GM12878 (cell line): Measurements from ENCODE around the gene CC2D2B. TPM values are rescaled to one million over a fixed set of nuclear protein-coding genes. Genes with fewer than 3 reads are reported as not detected.

ENCODE experiments used
- ATF7 ChIP-seq: fragments of 450-650 bp; IDR thresholded peaks from 2 replicates; pipeline ENCODE4 v1.6.1; 2016; ENCODE audit warnings: low read depth, mild to moderate bottlenecking
- BCL11A ChIP-seq: IDR thresholded peaks from 2 replicates; pipeline ENCODE4 v1.6.1; 2011; ENCODE audit warnings: low read depth, low read length
- BMI1 ChIP-seq: fragments of 450-650 bp; IDR thresholded peaks from 2 replicates; pipeline ENCODE4 v1.6.1; 2016; ENCODE audit warnings: mild to moderate bottlenecking, moderate library complexity, borderline replicate concordance
- BRCA1 ChIP-seq: IDR thresholded peaks from 2 replicates; pipeline ENCODE4 v1.6.1; 2011; ENCODE audit warnings: low read depth, low read length, improper control_type of control experiment
- CTCF ChIP-seq, 3 experiments: IDR thresholded peaks in 2 of 3; conservative IDR thresholded peaks in 1 of 3; 2 replicates each; pipeline ENCODE4 v1.5.1; 2011; ENCODE audit warnings: low read depth in 3 of 3, low read length in 3 of 3, mild to moderate bottlenecking in 3 of 3, control low read depth in 2 of 3, moderate library complexity in 2 of 3, inconsistent platforms in 1 of 3, mixed read lengths in 1 of 3; ENCODE audit not compliant: control insufficient read depth in 2 of 3, insufficient read depth in 1 of 3; ENCODE audit errors: extremely low read depth in 1 of 3
- KDM1A ChIP-seq: fragments of 200-600 bp; sonication (generic); IDR thresholded peaks from 2 replicates; pipeline ENCODE4 v1.6.1; 2016; ENCODE audit warnings: borderline replicate concordance
- KLF5 ChIP-seq: fragments of 450-650 bp; IDR thresholded peaks from 2 replicates; pipeline ENCODE4 v1.6.1; 2014; ENCODE audit warnings: mild to moderate bottlenecking; ENCODE audit not compliant: partially characterized antibody
- MYB ChIP-seq: fragments of 150-350 bp; IDR thresholded peaks from 2 replicates; pipeline ENCODE4 v1.6.1; 2014; ENCODE audit warnings: mild to moderate bottlenecking, low read depth, low read length, borderline replicate concordance
- NR2C1 ChIP-seq: fragments of 450-650 bp; IDR thresholded peaks from 2 replicates; pipeline ENCODE4 v1.6.1; 2017; ENCODE audit warnings: antibody characterized with exemption, mild to moderate bottlenecking, moderate library complexity
- NRF1 ChIP-seq: conservative IDR thresholded peaks from 2 replicates; pipeline ENCODE4 v1.6.1; 2011; ENCODE audit warnings: mild to moderate bottlenecking, low read depth, low read length, improper control_type of control experiment
- RAD51 ChIP-seq: fragments of 450-650 bp; IDR thresholded peaks from 2 replicates; pipeline ENCODE4 v1.6.1; 2016; ENCODE audit warnings: moderate library complexity, mild to moderate bottlenecking, inconsistent platforms
- RB1 ChIP-seq: fragments of 450-650 bp; formaldehyde crosslinking; IDR thresholded peaks from 2 replicates; pipeline ENCODE4 v1.6.1; 2017; ENCODE audit warnings: mild to moderate bottlenecking, borderline replicate concordance
- SREBF1 ChIP-seq: IDR thresholded peaks from 2 replicates; pipeline ENCODE4 v1.6.1; 2012; ENCODE audit warnings: mild to moderate bottlenecking, low read length
- SREBF2 ChIP-seq: IDR thresholded peaks from 2 replicates; pipeline ENCODE4 v1.6.1; 2012; ENCODE audit warnings: mild to moderate bottlenecking, low read length
- SRF ChIP-seq, 2 experiments: IDR thresholded peaks; 2 replicates each; pipeline ENCODE4 v1.6.1; 2011; ENCODE audit warnings: low read depth in 2 of 2, low read length in 2 of 2, mild to moderate bottlenecking in 1 of 2, moderate library complexity in 1 of 2
- SUZ12 ChIP-seq: fragments of 200-600 bp; sonication (generic); IDR thresholded peaks from one replicate; pipeline ENCODE4 v1.6.1; 2018; ENCODE audit warnings: antibody characterized with exemption, mild to moderate bottlenecking; ENCODE audit not compliant: unreplicated experiment
- TAF1 ChIP-seq: IDR thresholded peaks from 2 replicates; pipeline ENCODE4 v1.6.1; 2011; ENCODE audit warnings: mild to moderate bottlenecking, low read depth, low read length, borderline replicate concordance
- ZNF384 ChIP-seq: IDR thresholded peaks from 2 replicates; pipeline ENCODE4 v1.6.1; 2012; ENCODE audit warnings: low read depth, mild to moderate bottlenecking, low read length, improper control_type of control experiment, borderline replicate concordance
- ZSCAN29 ChIP-seq: fragments of 450-650 bp; IDR thresholded peaks from 2 replicates; pipeline ENCODE4 v1.6.1; 2017; ENCODE audit warnings: mild to moderate bottlenecking, moderate library complexity
- ZZZ3 ChIP-seq: IDR thresholded peaks from 2 replicates; pipeline ENCODE4 v1.6.1; 2011; ENCODE audit warnings: low read depth; ENCODE audit not compliant: control insufficient read depth, insufficient read length
- polyA plus RNA-seq, 11 experiments: library from polyadenylated mRNA; depleted of rRNA in 4 of 11; unstranded in 6 of 11; stranded (reverse) in 5 of 11; fragments of >200 nt; fragmentation: Nextera tagmentation in 4 of 11; fragmentation: Illumina TruSeq in 1 of 11; extraction: Ambion mirVana in 4 of 11; extraction: Trizol in 1 of 11; gene quantifications; 1 replicate in 1 of 11; 2 replicates in 10 of 11; pipeline versions ENCODE4 v1.2.1 to v1.2.3, GENCODE V29; 2011 to 2016; ENCODE audit warnings: inconsistent platforms in 2 of 11, missing spikeins in 2 of 11, low read depth in 1 of 11
- total RNA-seq, 4 experiments: library from RNA; depleted of rRNA in 3 of 4; stranded (reverse); fragments of >200 nt in 3 of 4; fragmentation: Illumina TruSeq in 1 of 4; extraction: Trizol in 1 of 4; gene quantifications; 2 replicates each; pipeline versions ENCODE4 v1.2.1 to v1.2.3, GENCODE V29; 2013 to 2021
- TF ChIP-seq, protein P1 (sequence below): IDR thresholded peaks from 2 replicates; pipeline ENCODE4 v1.6.1; 2011; ENCODE audit warnings: low read depth, mild to moderate bottlenecking, low read length, moderate library complexity, borderline replicate concordance; ENCODE audit errors: extremely low read depth
- TF ChIP-seq, protein P2 (sequence below): fragments of 450-650 bp; IDR thresholded peaks from 2 replicates; pipeline ENCODE4 v1.6.1; 2017; ENCODE audit warnings: antibody characterized with exemption, mild to moderate bottlenecking, moderate library complexity
- TF ChIP-seq, protein P3 (sequence below): IDR thresholded peaks from 2 replicates; pipeline ENCODE4 v1.6.1; 2012; ENCODE audit warnings: mild to moderate bottlenecking, low read depth, low read length

Gene CC2D2B
- total and polyA plus RNA-seq, 10 of the 15 experiments (the other 5 are each of a cell fraction or from before 2014, with no cell fraction given), result 0.42 to 2.8 (median 0.78) TPM

GRCh38 chr10:95987685-95988426 is 80.1 kb downstream of the CC2D2B start (continued):
- TF ChIP-seq ZNF384, result no peak
- TF ChIP-seq, protein P1, sequence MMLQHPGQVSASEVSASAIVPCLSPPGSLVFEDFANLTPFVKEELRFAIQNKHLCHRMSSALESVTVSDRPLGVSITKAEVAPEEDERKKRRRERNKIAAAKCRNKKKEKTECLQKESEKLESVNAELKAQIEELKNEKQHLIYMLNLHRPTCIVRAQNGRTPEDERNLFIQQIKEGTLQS, result no peak
- no peak for TF ChIP-seq MYB
- no peak for TF ChIP-seq TAF1
- no peak for TF ChIP-seq SRF (IDR thresholded peaks at IDR 0.05; ENCODE audit: low read depth in 2 of 2, low read length in 2 of 2)
- no peak for TF ChIP-seq SREBF1
- no peak for TF ChIP-seq KLF5
- no peak for TF ChIP-seq BMI1
- no peak for TF ChIP-seq SUZ12
- no peak for TF ChIP-seq RAD51
- TF ChIP-seq, protein P2, sequence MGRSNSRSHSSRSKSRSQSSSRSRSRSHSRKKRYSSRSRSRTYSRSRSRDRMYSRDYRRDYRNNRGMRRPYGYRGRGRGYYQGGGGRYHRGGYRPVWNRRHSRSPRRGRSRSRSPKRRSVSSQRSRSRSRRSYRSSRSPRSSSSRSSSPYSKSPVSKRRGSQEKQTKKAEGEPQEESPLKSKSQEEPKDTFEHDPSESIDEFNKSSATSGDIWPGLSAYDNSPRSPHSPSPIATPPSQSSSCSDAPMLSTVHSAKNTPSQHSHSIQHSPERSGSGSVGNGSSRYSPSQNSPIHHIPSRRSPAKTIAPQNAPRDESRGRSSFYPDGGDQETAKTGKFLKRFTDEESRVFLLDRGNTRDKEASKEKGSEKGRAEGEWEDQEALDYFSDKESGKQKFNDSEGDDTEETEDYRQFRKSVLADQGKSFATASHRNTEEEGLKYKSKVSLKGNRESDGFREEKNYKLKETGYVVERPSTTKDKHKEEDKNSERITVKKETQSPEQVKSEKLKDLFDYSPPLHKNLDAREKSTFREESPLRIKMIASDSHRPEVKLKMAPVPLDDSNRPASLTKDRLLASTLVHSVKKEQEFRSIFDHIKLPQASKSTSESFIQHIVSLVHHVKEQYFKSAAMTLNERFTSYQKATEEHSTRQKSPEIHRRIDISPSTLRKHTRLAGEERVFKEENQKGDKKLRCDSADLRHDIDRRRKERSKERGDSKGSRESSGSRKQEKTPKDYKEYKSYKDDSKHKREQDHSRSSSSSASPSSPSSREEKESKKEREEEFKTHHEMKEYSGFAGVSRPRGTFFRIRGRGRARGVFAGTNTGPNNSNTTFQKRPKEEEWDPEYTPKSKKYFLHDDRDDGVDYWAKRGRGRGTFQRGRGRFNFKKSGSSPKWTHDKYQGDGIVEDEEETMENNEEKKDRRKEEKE, result no peak
- no peak for TF ChIP-seq BCL11A
- no peak for TF ChIP-seq SREBF2
- TF ChIP-seq ZZZ3, result no peak
- no peak for TF ChIP-seq CTCF (IDR thresholded peaks at IDR 0.05 in 2 of 3, conservative IDR thresholded peaks at IDR 0.05 in 1 of 3; ENCODE audit: control insufficient read depth in 2 of 3, extremely low read depth in 1 of 3, insufficient read depth in 1 of 3, low read depth in 3 of 3, low read length in 3 of 3)
- TF ChIP-seq KDM1A, result no peak
- TF ChIP-seq BRCA1, result no peak
- peak; percentile 74 for TF ChIP-seq ATF7
- TF ChIP-seq, protein P3, sequence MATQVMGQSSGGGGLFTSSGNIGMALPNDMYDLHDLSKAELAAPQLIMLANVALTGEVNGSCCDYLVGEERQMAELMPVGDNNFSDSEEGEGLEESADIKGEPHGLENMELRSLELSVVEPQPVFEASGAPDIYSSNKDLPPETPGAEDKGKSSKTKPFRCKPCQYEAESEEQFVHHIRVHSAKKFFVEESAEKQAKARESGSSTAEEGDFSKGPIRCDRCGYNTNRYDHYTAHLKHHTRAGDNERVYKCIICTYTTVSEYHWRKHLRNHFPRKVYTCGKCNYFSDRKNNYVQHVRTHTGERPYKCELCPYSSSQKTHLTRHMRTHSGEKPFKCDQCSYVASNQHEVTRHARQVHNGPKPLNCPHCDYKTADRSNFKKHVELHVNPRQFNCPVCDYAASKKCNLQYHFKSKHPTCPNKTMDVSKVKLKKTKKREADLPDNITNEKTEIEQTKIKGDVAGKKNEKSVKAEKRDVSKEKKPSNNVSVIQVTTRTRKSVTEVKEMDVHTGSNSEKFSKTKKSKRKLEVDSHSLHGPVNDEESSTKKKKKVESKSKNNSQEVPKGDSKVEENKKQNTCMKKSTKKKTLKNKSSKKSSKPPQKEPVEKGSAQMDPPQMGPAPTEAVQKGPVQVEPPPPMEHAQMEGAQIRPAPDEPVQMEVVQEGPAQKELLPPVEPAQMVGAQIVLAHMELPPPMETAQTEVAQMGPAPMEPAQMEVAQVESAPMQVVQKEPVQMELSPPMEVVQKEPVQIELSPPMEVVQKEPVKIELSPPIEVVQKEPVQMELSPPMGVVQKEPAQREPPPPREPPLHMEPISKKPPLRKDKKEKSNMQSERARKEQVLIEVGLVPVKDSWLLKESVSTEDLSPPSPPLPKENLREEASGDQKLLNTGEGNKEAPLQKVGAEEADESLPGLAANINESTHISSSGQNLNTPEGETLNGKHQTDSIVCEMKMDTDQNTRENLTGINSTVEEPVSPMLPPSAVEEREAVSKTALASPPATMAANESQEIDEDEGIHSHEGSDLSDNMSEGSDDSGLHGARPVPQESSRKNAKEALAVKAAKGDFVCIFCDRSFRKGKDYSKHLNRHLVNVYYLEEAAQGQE, result no peak
- TF ChIP-seq NR2C1, result no peak
- no peak for TF ChIP-seq ZSCAN29
- no peak for TF ChIP-seq NRF1
- TF ChIP-seq RB1, result no peak
